Suprapubic skin (tissue), 3 donors: Measurements from ENCODE around the gene PSMD14.

ENCODE experiments used
- EP300 ChIP-seq: sonication (generic); formaldehyde crosslinking; IDR thresholded peaks from one replicate; pipeline ENCODE4 v1.6.1; 2017; ENCODE audit warnings: antibody characterized with exemption
- TF ChIP-seq, protein P1 (sequence below), 2 donors: fragments of 200-600 bp in 1 of 2; fragments of 450-650 bp in 1 of 2; sonication (generic) in 1 of 2; IDR thresholded peaks; one replicate each; pipeline ENCODE4 v1.5.1; 2016 to 2019; ENCODE audit warnings: antibody characterized with exemption in 2 of 2, mild to moderate bottlenecking in 1 of 2, moderate library complexity in 1 of 2

GRCh38 chr2:161337247-161337646, 29.0 kb downstream of the PSMD14 start:
- TF ChIP-seq, protein P1, sequence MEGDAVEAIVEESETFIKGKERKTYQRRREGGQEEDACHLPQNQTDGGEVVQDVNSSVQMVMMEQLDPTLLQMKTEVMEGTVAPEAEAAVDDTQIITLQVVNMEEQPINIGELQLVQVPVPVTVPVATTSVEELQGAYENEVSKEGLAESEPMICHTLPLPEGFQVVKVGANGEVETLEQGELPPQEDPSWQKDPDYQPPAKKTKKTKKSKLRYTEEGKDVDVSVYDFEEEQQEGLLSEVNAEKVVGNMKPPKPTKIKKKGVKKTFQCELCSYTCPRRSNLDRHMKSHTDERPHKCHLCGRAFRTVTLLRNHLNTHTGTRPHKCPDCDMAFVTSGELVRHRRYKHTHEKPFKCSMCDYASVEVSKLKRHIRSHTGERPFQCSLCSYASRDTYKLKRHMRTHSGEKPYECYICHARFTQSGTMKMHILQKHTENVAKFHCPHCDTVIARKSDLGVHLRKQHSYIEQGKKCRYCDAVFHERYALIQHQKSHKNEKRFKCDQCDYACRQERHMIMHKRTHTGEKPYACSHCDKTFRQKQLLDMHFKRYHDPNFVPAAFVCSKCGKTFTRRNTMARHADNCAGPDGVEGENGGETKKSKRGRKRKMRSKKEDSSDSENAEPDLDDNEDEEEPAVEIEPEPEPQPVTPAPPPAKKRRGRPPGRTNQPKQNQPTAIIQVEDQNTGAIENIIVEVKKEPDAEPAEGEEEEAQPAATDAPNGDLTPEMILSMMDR (IDR thresholded peaks at IDR 0.05), result no peak
- no peak for TF ChIP-seq EP300
